GM20431 (cell line): ENCODE data around the gene ACOXL.

Experiments
- in situ Hi-C: fragments of 300-500 bp; cut with MseI, MboI; formaldehyde crosslinking; loops from one replicate; pipeline ENCODE4 v1.15.0; 2020; ENCODE audit warnings: low sequenced_read_pairs; ENCODE audit not compliant: unreplicated experiment

The ACOXL gene

DNA sequence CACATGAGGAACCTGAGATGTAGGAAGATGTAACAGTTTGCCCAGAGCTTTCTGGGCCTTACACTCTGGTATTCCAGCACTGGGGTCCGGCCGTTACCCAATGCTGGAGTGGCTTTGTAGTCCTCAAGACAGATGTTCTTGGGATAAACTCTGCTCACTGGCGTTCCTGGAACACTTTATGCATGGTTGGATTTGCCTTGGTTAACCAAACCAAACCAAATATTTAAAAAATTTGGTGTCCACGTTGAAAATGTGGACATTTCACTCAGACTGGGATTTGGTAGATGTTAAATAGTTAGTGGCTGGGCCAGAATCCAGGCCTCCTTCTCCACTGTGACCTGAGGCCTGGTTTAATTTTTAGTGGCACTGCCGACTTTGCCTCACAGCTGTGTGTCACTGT lies 81.5 kb downstream of the ACOXL start:
- in situ Hi-C loops, result loop anchor here (25.0 kb wide), 1 partner anchor 898 kb away; no protein-coding TSS in a partner anchor

GRCh38 chr2:110815938-110816337 lies 83.6 kb downstream of the ACOXL start:
- in situ Hi-C loops, result loop anchor here (25.0 kb wide), 1 partner anchor 896 kb away; no protein-coding TSS in a partner anchor

DNA sequence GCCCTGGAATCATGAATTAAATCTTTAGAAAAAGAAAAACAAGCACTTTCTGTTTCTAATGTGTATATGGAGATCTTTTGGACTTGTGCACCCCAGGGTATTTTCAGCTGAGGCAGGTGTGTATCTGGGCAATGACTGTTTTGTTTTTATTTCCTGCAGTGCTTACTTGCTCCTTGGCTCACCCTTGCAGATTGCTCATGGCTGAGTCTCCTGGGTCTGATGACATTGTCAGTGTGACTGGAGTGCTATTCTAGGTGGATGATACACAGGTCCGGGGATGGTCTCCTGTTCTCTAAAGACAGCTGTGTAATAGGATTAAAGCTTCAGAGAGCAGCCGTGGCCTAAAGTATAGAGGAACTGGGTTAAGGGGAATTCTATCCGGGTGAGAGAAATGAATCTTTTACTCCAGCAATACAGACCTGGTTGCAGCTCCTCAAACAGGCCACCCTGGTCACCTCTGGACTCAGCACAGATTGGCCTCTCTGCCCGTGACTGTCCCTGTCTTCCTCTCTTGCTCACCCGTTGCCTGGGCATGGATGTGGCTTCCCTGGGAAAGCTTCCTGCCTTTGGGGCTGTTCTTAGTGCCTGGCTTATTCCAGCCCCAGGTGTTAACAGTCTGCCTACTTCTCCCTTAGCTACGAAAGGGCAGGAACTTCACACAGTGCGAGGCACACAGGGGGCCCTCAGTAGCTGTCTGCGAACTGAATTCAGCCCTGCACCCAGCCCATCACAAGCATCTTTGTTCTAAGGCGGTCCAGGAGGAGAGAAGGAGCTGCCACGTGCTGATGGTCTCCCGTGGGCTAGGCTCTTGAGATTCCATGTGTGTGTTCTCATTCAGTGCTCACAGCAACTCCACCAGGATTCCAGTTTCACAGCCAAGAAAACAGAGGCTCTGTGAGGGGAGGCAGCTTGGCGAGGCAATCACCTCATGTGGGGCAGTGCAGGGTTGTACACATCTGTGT lies 84.3 kb downstream of the ACOXL start:
- in situ Hi-C loops, result loop anchor here (25.0 kb wide), 1 partner anchor 896 kb away; no protein-coding TSS in a partner anchor

- in situ Hi-C loops, result loop anchor here (25.0 kb wide), 1 partner anchor 893 kb away; no protein-coding TSS in a partner anchor
Measured at GRCh38 chr2:110818767-110819481, 86.6 kb downstream of the ACOXL start.

GRCh38 chr2:110819711-110820110 lies 87.3 kb downstream of the ACOXL start:
- in situ Hi-C loops, result loop anchor here (25.0 kb wide), 1 partner anchor 893 kb away; no protein-coding TSS in a partner anchor

- in situ Hi-C loops, result loop anchor here (25.0 kb wide), 1 partner anchor 892 kb away; no protein-coding TSS in a partner anchor
Measured at GRCh38 chr2:110820128-110820527, 87.8 kb downstream of the ACOXL start.

GRCh38 chr2:110823165-110823564 lies 90.8 kb downstream of the ACOXL start:
- in situ Hi-C loops, result loop anchor here (25.0 kb wide), 1 partner anchor 889 kb away; no protein-coding TSS in a partner anchor

- in situ Hi-C loops, result no loop called here
Measured at GRCh38 chr2:110827511-110827910, 95.1 kb downstream of the ACOXL start.

GRCh38 chr2:110828330-110828729 lies 96.0 kb downstream of the ACOXL start:
- in situ Hi-C loops, result no loop called here

GRCh38 chr2:110829413-110830146 lies 97.2 kb downstream of the ACOXL start:
- in situ Hi-C loops, result no loop called here

DNA sequence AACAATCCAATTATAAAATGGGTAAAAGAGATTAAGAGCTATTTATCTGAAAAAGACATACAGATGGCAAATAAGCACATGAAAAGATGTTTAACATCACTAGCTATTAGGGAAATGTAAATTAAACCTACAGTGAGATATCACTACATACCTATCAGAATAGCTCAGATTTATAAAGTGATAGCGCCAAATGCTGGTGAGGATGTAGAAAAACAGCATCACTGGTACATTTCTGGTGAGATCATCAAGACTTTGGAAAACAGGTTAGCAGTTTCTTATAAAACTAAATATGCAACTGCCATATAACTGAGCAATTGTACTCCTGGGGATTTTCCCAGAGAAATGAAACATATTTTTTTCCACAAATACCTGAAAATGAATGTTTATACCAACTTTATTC lies 100.4 kb downstream of the ACOXL start:
- in situ Hi-C loops, result no loop called here

- in situ Hi-C loops, result no loop called here
Measured at GRCh38 chr2:110834134-110834827, 101.9 kb downstream of the ACOXL start.

DNA sequence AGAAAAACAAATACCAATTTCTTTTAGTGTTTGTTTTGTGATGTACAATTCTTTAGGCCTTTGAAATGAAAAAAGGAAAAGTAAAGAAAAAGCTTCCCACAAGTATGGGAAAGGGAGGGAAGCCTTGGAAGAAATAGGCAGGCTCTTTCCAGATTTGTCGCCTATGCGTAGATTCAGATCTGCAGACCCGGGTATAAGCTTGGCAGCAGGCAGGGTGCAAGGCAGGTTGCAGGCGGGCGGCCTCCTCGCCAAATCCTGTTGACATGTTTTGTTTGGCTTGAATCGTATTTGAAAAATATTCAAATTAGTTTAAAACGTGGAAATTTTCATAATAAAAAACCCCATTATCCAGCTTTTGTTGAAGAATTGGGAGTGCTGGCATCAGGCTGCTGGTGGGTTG lies 104.3 kb downstream of the ACOXL start:
- in situ Hi-C loops, result no loop called here

DNA sequence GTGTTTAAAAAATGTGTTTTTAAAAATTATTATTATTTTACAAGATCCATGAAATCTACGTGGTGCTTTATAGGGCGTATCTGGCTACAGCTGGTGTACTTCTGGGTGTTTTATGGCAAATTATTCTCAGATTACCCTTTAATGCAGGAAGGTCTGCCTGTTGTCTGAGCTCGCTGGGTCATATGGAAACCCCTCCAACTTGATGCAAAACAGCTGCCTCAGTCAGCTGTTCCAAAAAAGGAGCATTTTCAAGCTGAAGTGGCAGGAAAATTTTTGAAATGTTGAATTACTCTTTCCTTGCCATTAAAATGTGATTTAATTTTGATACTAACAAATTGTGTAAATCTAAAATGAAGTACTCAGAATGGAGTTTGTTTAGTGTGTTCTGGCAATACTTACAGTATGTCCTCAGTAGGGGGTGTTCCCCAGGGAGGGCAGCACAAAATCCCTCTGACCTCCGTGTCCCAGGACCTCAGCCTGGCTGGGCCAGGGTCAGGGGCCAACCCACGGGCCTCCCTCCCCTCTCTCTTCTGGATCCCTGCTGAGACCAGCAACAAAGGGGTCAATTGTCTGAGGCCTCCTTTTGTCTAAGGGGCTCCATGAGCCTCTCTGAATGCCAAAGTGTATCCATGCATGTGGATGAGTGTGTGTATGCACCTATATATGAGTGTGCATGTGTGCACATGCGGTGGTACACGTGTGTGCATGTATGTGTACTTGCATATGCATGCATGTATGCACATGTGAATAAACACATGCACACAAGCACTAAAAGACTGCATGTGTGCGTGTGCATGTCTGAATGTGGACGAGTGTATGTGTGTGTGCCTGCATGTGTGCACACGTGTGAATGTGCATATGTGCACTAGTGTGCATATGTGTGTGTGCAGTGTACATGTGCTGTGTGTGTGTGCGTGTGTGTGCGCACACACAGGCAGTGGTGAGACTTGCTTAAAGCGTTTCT lies 105.4 kb downstream of the ACOXL start:
- in situ Hi-C loops, result no loop called here

- in situ Hi-C loops, result no loop called here
Measured at GRCh38 chr2:110838657-110839384, 106.4 kb downstream of the ACOXL start.

- in situ Hi-C loops, result no loop called here
Measured at GRCh38 chr2:110840508-110840907, 108.1 kb downstream of the ACOXL start.

GRCh38 chr2:110842048-110842447 lies 109.7 kb downstream of the ACOXL start:
- in situ Hi-C loops, result no loop called here

DNA sequence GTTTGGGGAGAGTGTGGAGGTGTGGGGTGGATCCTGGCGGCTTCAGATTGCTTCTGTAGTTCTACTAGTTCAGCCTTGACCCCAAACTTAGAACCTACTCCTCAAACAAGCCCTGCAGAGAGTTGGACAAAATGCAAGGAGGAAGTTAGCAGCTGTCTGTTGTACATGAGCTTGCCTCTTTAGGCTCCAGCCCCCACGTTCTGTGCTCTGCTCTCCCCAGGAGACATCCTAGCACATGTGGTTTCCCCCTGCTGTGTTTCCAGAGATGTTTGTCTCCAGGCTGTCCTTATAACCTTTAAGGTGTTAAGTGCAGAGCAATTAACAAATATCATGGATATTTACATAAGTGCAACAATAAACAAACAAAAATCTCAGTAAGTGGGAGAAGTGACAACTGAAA lies 111.1 kb downstream of the ACOXL start:
- in situ Hi-C loops, result no loop called here
